ENCODE measurements around the gene ARMC9.

The ARMC9 gene

GRCh38 chr2:231286964-231287363 is 88.5 kb downstream of the ARMC9 start (continued):
- no peak for TF ChIP-seq YY2 (tag by site-specific recombination; IDR thresholded peaks at IDR 0.05)
- no peak for TF ChIP-seq ZNF571 (tag by site-specific recombination; IDR thresholded peaks at IDR 0.05)
- no peak for TF ChIP-seq ZNF521 (tag by site-specific recombination; IDR thresholded peaks at IDR 0.05)
- no peak for TF ChIP-seq SP3 (tag by site-specific recombination; IDR thresholded peaks at IDR 0.05)
- no peak for TF ChIP-seq ZNF155 (tag by site-specific recombination; IDR thresholded peaks at IDR 0.05)
- no peak for TF ChIP-seq ZNF26 (tag by site-specific recombination; IDR thresholded peaks at IDR 0.05)
- TF ChIP-seq ZNF555 (tag by site-specific recombination; conservative IDR thresholded peaks at IDR 0.05) = no peak
- TF ChIP-seq ZBTB20 (tag by site-specific recombination; IDR thresholded peaks at IDR 0.05) = no peak
- no peak for TF ChIP-seq GFI1B (tag by site-specific recombination; IDR thresholded peaks at IDR 0.05)
- no peak for TF ChIP-seq ZBTB10 (tag by site-specific recombination; IDR thresholded peaks at IDR 0.05)
- no peak for TF ChIP-seq ZNF600 (tag by site-specific recombination; IDR thresholded peaks at IDR 0.05)
- no peak for TF ChIP-seq ZNF561 (tag by site-specific recombination; IDR thresholded peaks at IDR 0.05; ENCODE audit: borderline replicate concordance)

GRCh38 chr2:231287696-231288095 is 89.3 kb downstream of the ARMC9 start:
- ChIA-PET POLR2A (no interaction called here), CTCF (interaction anchor here (1.2 to 2.4 kb wide), 3 partner anchors 9 to 123 kb away, joined by 3 to 10 read pairs (median 4); no protein-coding TSS in a partner anchor)
- Histone ChIP-seq H3K36me3 (ENCODE audit: control insufficient read depth in 2 of 2, insufficient read depth in 1 of 2, low read length in 2 of 2) (peaks cover 0 to 29% of the 10 kb centered on the region in 2 experiments; a peak in 2 of 3 replicates), H3K4me1 (ENCODE audit: control insufficient read depth, insufficient read depth, low read length) (no peaks in the 10 kb centered on the region), H3K4me3 (ENCODE audit: low read depth, low read length) (no peak overlapping the region), H3K9me3 (ENCODE audit: control insufficient read depth, insufficient read depth, low read depth, low read length) (no peaks in the 10 kb centered on the region), H3K27ac (ENCODE audit: extremely low read depth, low read depth, low read length) (no peak overlapping the region)
- TF ChIP-seq ZBTB20 (tag by site-specific recombination; IDR thresholded peaks at IDR 0.05) = no peak
- no peak for TF ChIP-seq IKZF3 (tag by site-specific recombination; IDR thresholded peaks at IDR 0.05)
- TF ChIP-seq SP7 (tag by site-specific recombination; IDR thresholded peaks at IDR 0.05) = no peak
- TF ChIP-seq ZNF18 (tag by site-specific recombination; IDR thresholded peaks at IDR 0.05) = no peak
- no peak for TF ChIP-seq ZNF266 (tag by site-specific recombination; IDR thresholded peaks at IDR 0.05; ENCODE audit: low read depth)
- no peak for TF ChIP-seq PRDM4 (tag by site-specific recombination; IDR thresholded peaks at IDR 0.05)
- TF ChIP-seq YY2 (tag by site-specific recombination; IDR thresholded peaks at IDR 0.05) = no peak
- no peak for TF ChIP-seq ZBTB26 (tag by site-specific recombination; optimal IDR thresholded peaks at IDR 0.05)
- no peak for TF ChIP-seq PBX3 (CRISPR knock-in tag; IDR thresholded peaks at IDR 0.05)
- no peak for TF ChIP-seq KLF17 (tag by site-specific recombination; IDR thresholded peaks at IDR 0.05)
- no peak for TF ChIP-seq PRDM10 (tag by site-specific recombination; IDR thresholded peaks at IDR 0.05)
